H7 (cell line): ENCODE results near the gene CMTM1. TPM values are rescaled to one million over a fixed set of nuclear protein-coding genes. Genes with fewer than 3 reads are reported as not detected.
"Not testable (repeated sequence)": the region's sequence is repeated elsewhere in the genome, so short reads cannot be mapped to it uniquely, and the experiment has no call there.

Experiments used
- DNase-seq: peaks from one replicate; pipeline ENCODE4 v3.0.0; 2012
- H3K27me3 ChIP-seq: 2 replicates; pipeline ENCODE4 v1.6.0; 2011; ENCODE audit warnings: mild to moderate bottlenecking, low read length; ENCODE audit not compliant: control insufficient read depth, insufficient read depth
- H3K36me3 ChIP-seq: replicated peaks from 2 replicates; pipeline ENCODE4 v1.5.1; 2011; ENCODE audit warnings: low read length; ENCODE audit not compliant: control insufficient read depth, insufficient read depth
- H3K4me3 ChIP-seq: 2 replicates; pipeline ENCODE4 v1.5.1; 2011; ENCODE audit warnings: low read depth, mild to moderate bottlenecking, control low read depth, low read length, moderate library complexity; ENCODE audit not compliant: insufficient read depth
- total RNA-seq: library from RNA; depleted of rRNA; stranded (reverse); fragments of >200 nt; shearing (Covaris generic); gene quantifications from 2 replicates; pipeline ENCODE4 v1.2.3, GENCODE V29; 2014

Gene CMTM1
- total RNA-seq, 1 experiment from 2014 or later: 2.1 TPM

DNA sequence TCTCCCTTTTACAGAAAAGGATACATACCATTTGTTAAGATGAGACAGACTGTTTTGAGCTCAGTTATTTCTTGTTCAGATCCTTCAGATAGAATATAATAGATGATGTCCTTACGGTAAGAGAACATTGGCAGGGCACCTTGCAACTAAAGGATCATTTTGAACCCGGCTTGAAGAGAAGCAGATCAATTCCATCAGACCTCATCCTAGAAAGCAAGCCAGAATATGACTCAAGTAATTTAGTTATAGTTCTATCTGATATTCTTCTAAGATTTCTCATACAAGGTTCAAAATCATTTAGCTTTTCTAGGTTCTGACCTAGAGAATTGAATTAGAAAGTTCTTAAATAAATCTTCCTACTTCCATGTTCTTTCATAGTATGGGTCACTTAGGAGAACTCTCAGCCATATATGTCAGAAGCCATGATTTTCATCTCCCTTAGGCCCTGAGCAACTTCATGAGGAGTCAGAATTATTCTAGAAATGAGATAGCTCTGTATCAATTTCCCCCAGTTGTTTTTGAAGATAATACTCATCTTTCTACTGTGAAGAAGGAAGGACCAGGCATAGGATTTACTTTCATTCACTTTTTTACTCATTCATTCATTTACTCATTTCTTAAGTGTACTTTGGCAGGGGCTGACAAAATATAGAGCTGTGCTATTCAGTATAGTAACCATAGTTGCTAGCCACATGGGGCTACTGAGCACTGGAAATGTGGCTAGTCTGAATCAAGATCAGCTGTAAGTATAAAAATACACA is 2.5 kb upstream of the CMTM1 start:
- Histone ChIP-seq H3K27me3 (no peaks in the 10 kb centered on the region), H3K4me3 (no peak overlapping the region), H3K36me3 (no peaks in the 10 kb centered on the region; the same call in 1 of the 2 replicates)
- DNase-seq: no peak

DNA sequence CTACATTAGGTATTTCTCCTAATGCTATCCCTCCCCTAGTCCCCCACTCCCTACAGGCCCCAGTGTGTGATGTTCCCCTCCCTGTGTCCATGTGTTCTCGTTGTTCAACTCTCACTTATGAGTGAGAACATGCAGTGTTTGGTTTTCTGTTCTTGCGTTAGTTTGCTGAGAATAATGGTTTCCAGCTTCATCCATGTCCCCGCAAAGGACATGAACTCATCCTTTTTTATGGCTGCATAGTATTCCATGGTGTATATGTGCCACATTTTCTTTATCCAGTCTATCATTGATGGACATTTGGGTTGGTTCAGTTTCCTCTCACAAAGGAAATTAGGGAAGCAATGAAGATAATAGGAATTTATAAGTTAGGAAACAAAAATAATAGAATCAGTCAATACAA is 1.0 kb downstream of the CMTM1 start:
- H3K36me3 ChIP-seq, H3K4me3 ChIP-seq, H3K27me3 ChIP-seq, DNase-seq: not testable (repeated sequence)

DNA sequence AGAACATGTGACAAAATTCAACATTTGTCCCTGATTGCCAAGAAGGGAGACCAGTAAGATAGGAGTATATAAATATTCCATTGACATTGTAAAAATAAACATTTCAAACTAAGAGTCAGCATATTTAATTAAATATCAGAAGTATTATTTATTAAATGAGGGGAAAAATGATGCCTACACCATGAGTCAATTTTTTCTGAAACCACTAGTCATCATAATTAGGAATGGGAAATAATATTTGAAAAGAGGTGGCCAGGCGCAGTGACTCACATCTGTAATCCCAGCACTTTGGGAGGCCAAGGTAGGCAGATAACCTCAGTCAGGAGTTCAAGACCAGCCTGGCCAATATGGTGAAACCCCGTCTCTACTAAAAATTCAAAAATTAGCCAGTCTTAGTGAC is 2.1 kb downstream of the CMTM1 start:
- Histone ChIP-seq H3K27me3 (no peaks in the 10 kb centered on the region), H3K4me3 (no peak overlapping the region)
- DNase-seq: no peak

DNA sequence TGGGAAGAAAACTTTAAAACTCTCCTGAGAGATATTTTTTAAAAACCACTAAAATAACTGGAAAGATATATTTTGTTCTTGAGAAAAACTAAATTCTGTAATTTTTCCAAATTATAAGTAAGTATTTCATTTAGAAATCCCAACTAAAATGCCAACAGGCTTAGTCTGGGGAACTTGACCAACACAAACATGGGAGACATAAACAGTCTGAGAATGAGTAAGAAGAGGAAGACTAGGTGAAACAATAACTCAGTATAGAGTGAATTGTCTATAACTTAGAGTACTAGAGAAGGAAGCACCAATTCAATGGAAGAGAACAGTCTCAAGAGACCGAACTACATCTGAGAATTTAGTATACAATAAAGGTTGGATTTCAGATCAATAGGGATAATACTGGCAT is 2.9 kb downstream of the CMTM1 start:
- no peaks in the 10 kb centered on the region for H3K27me3 ChIP-seq
- no peaks in the 10 kb centered on the region for H3K36me3 ChIP-seq
- no peak overlapping the region for H3K4me3 ChIP-seq
- no peak for DNase-seq

More for the DNA sequence above, 2.1 kb downstream of the CMTM1 start:
- H3K36me3 ChIP-seq: no peaks in the 10 kb centered on the region

DNA sequence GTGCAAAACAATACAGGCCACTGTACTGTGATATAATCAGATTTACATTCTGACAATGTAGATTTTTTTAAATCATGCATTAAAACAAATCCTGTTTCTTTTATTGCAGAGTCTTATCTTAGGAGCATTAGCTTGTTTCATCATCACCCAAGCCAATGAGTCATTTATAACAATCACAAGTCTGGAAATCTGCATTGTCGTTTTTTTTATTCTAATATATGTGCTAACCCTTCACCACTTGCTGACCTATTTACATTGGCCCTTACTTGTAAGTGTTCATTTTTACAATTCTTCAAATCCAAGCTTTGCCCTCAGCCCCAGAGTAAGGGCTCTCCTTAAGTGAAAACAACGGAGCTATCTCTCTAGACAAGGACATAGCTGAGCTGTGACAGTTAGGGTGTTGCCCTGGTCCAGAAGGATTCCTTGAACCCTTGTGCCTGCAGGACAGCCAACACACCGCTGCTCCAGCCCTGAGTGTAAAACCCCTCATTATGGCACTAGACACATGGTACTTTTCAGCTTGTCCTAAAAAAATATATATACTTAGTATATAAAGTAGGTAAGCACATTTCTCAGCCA is 3.7 kb downstream of the CMTM1 start:
- DNase-seq: no peak
- no peak overlapping the region for H3K4me3 ChIP-seq
- no peaks in the 10 kb centered on the region for H3K27me3 ChIP-seq
- H3K36me3 ChIP-seq: no peaks in the 10 kb centered on the region

DNA sequence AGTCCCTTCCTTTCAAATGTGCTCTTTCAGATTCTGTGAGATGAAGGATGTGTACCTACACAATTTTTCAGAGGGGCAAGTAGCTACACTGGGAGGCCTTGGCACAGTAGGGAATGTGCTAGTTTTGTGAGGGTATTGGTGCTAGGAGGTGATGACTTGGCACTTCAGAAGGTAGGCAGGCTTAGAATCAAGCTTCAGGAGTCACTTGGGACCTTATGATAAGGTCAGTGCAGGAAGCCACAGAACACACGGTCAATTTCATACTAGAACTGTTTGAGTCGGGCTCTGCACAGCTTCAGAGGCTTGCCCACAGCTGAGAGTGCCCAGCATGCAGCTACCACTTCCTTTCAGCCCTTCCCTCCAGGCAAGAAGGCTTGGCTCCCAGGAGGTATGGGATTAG is 6.1 kb downstream of the CMTM1 start:
- Histone ChIP-seq H3K36me3 (no peaks in the 10 kb centered on the region), H3K27me3 (peaks cover under 1% of the 10 kb centered on the region; the same call in 1 of the 2 replicates), H3K4me3 (no peak overlapping the region)
- no peak for DNase-seq

DNA sequence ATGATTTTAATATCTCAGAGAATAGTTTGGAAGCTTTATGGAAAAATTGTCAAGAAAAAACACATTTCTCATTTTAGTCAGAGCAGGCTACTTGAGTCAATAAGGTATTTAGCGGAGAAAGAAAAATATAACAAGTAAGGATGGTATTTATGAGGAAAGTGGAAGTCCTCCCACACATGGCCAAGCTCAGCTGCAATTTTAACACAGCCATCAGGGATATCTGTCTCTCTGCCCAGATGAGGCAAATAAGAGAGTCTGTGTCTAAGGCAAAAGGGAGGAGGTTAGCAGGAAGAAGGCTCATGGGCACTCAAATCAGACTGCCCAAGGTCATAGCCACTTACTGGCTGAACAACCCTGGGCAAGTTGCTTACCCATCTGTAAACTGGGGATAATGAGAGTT is 7.8 kb downstream of the CMTM1 start:
- no peaks in the 10 kb centered on the region for H3K36me3 ChIP-seq
- no peak for DNase-seq

DNA sequence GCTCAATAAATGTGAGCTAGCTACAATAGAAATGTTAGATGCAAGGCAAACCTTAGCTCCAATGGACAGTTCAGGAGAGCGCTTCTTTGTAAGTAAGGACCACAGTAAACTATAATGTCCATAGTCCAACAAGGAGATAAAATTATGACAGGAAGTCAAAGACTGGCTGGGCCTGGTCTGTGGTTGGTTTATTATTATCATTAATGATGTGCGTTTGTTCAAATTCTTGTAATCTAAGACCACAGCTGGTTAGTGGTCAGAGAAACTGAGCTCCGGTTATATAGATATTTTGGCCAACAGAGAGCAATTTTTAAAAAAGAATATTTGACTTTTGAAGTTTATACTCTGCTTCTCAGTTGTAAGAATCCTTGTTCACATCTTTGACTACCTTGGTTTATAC is 8.3 kb downstream of the CMTM1 start:
- DNase-seq: no peak
- Histone ChIP-seq H3K4me3 (no peak overlapping the region), H3K36me3 (no peaks in the 10 kb centered on the region), H3K27me3 (peaks cover 20% of the 10 kb centered on the region; the same call in 1 of the 2 replicates)

More for the DNA sequence above, 7.8 kb downstream of the CMTM1 start:
- H3K4me3 ChIP-seq: no peak overlapping the region
- peaks cover 16% of the 10 kb centered on the region; the same call in 1 of the 2 replicates for H3K27me3 ChIP-seq

DNA sequence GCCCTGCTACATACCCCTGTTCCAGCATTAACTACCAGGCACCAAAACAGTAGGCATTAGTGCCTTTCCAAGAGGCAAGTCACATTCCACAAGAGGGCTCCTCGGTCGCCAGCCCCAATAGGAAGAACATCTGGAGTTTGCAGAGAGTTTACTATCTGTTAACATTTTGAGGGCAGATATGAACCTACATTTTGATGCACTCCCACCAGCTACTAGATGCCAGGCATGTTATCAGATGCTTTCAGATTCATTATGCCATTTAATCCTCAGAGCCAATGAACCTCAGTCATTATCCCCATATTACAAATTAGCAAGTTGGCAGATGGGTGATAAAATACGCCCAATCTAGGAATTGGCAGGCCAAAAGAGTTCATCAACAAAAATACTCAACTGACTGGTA is 8.8 kb downstream of the CMTM1 start:
- DNase-seq: no peak
- H3K27me3 ChIP-seq: peaks cover 25% of the 10 kb centered on the region; the same call in 1 of the 2 replicates
- H3K36me3 ChIP-seq: no peaks in the 10 kb centered on the region
- no peak overlapping the region for H3K4me3 ChIP-seq

DNA sequence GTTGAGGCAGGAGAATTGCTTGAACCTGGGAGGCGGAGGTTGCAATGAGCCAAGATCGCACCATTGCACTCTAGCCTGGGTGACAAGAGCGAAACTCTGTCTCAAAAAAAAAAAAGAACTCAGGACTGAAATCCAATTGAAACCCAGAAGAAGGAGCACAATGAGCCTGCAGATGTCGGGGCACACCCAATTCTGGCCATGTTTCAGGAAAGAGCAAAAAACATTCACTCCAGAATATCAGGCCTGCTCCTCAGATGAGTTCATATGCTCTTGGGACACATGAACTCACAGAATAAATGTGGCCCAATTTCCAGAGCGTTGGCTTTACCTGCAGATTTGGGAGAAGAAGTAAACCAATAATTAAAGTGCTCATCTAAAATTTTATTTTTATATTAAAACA is 10.1 kb downstream of the CMTM1 start:
- Histone ChIP-seq H3K4me3 (no peak overlapping the region), H3K27me3 (peaks cover 27% of the 10 kb centered on the region; the same call in 1 of the 2 replicates), H3K36me3 (no peaks in the 10 kb centered on the region)
- no peak for DNase-seq

DNA sequence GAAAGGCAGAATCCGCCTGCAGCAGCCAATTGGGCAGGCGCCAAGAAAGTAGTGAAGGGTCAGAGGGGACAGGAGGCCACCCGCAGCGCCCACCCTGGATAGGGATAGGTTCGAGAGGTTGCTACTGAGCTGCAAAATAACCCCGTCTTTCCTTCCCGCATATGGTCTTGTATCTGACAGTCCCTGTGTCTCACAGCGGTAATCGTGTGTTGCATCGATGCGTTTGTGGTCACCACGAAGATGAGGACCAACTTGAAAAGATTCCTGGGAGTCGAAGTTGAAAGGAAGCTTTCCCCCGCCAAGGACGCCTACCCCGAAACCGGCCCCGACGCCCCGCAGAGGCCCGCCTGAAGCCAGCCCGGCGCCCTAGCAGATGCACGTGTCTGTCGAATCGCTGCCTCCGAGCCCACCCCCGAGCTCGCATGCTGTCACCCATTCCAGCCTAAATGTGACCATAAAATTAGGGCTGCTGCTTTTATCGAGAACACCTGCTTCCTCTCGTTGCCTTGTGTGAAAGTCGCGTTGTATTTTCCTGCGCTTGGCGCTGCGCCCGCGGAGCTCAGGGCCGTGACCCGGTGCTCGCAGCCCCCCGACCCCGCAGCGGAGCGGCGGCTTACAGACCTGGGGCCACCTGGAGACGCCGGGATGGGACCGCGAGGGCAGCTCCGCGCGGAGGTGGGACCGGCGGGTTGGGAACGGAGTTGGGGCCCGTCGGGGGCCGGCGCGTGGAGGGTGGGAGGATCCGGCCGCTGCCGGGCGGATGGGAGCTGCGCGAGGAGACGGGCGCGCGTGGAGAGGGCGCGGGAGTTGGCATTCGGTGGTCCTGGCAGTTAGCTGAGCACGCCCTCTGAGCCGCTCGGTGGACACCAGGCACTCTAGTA is 12.7 kb downstream of the CMTM1 start, which contains the start of gene CMTM2:
Gene CMTM2 (plus strand): TSS at position 813 of the 881 bp plus-strand sequence. CDS start 145 bp downstream, outside the sequence.
- Histone ChIP-seq H3K4me3 (no peak within 1 kb of the TSS), H3K27me3 (peaks cover 27% of the 10 kb centered on the region; the same call in 1 of the 2 replicates), H3K36me3 (no peaks in the 10 kb centered on the region)
- DNase-seq: peak; percentile 51

DNA sequence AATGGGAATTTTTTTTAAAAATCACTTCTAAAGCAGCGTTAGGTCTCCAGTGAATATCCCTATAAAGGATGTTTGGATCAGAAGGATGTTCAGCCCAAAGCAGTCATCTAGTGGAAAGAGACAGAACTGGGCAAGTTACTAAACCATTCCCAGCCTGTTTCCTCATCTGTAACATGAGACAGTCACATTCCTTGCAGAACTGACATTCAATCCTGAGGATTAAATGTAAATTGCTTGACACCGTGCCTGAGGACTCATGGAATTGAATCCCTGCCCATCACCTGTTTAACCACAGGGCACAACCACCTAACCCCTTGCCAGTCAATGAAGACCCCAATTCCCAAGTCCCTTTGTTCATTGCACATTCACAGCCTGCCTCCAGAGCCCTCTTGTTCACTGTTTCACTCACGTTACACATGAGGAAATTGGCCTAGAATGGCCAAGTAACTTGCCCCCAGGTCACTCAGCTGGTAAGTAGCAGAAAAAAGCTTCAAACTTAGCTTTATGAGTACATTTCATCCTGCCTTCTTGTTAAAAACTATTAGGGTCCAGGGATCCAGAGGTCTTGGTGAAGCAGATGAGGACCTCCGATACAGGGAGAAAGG is 14.5 kb downstream of the CMTM1 start:
- Histone ChIP-seq H3K4me3 (no peak overlapping the region), H3K36me3 (no peaks in the 10 kb centered on the region), H3K27me3 (peaks cover 27% of the 10 kb centered on the region; the same call in 1 of the 2 replicates)
- peak; percentile 67 for DNase-seq

DNA sequence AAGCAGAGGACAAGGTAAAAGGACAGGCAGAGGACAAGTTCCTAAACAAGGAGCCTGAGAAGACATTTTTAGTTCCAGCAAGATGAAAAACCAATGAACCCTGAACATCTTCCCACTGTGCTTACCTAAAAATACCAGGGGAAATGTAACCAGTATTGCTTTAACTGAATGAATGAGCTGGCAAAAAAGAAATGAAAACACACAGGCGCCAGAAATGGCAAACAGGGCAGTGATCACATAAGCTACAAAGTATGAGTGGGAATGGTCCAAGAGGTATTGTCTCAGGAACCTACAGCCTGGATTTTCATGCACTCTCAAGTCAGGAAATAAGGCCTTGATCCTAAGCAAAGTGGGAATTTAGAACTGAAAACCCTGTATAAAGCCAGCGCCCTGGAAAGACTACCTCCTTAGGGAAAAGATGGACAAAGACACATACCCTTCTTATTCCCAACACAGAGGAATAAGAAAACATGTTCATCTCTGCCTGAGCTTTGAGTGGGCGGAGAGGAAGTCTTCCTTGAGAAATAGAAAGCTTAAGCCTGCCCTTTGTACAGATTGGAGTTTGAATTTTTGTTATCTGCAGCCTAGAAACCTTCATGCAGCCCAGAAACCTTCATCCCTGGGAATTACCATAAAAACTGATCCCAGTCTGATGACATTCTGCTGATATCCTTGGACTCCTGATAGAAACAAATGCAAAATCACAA is 15.2 kb downstream of the CMTM1 start:
- Histone ChIP-seq H3K36me3 (no peaks in the 10 kb centered on the region), H3K27me3 (peaks cover 27% of the 10 kb centered on the region; the same call in 1 of the 2 replicates), H3K4me3 (no peak overlapping the region)
- DNase-seq: no peak
